GM21723 (cell line): ENCODE results near the gene RPIA.
"Not testable (repeated sequence)": the region's sequence is repeated elsewhere in the genome, so short reads cannot be mapped to it uniquely, and the experiment has no call there.

Experiments used
- ATAC-seq: cut with Tn5 transposase; IDR thresholded peaks from one replicate; pipeline ENCODE4 v1.9.1; 2021; ENCODE audit warnings: mild to moderate bottlenecking, moderate library complexity; ENCODE audit not compliant: unreplicated experiment

RPIA gene

GRCh38 chr2:88765889-88766481 is 74.5 kb downstream of the RPIA start:
- peak; percentile 20 for ATAC-seq

DNA sequence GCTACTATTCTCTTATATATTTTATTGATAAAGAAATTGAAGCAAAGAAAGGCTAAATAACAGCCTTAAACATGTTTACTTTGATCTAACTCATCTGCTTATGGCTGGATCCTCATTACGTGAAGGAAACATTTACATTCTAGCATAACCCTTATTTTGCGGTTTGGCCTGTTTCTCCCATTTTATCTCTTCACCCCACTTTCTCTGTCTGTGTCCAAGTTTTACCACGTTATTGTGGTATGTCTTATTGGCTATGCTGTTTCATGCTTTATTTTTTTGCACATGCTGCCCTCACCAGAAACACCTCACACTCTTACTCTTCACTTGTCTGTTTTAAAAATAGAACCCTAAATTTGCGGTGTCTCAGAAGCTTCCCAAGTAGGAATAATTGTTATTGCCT is 78.5 kb downstream of the RPIA start:
- no peak for ATAC-seq

- ATAC-seq = not testable (repeated sequence)
Observed at GRCh38 chr2:88773233-88774028, 82.0 kb downstream of the RPIA start.

DNA sequence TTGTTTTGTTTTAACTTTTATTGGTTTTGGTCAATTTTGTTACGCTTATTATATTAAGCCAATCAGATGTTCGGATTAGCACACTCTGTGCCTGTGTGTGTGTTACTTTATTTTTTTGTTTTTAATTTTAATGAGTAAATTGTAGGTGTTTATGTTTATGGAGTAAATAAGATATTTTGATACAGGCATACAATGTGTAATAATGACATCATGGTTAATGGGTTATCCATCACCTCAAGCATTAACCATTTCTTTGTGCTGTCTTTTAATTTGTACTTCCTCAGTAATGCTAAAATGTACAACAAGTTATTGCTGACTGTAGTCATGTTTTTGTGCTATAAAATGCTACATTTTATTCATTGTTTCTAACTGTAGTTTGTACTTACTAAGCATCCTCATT is 97.7 kb downstream of the RPIA start:
- not testable (repeated sequence) for ATAC-seq

DNA sequence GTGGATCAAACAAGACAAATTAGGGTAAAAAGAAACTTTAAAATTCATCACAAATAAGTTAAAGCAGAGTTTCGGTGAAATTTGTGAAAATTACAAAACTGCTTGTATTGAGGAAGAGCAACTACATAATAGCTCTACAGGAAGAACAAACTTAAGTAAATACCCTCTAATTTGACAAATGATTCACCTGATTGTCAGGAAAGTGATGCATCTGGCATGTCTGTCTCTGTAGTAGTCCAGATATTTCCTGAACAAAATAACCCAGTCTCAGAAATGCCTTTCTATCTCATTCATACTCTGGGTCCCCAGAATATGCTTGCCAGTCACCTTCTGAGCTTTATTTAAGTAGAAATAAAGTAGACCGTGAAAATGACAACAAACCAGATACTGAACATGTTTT is 104.5 kb downstream of the RPIA start:
- ATAC-seq = not testable (repeated sequence)

GRCh38 chr2:88796523-88796922 is 105.0 kb downstream of the RPIA start:
- ATAC-seq = not testable (repeated sequence)

GRCh38 chr2:88797164-88797563 is 105.7 kb downstream of the RPIA start:
- ATAC-seq = not testable (repeated sequence)
